HL-60 (cell line): ENCODE results near the gene SESN2.

ENCODE experiments used
- DNase-seq, 2 experiments: peaks; one replicate each; pipeline ENCODE4 v3.0.0-alpha.2; 2010 to 2020; ENCODE audit warnings: low read depth in 1 of 2, low spot score in 1 of 2
- H3K27ac ChIP-seq: fragments of 250-450 bp; sonication (Bioruptor Pico); replicated peaks from 2 replicates; pipeline ENCODE4 v1.5.1; 2020; ENCODE audit warnings: mild to moderate bottlenecking, moderate library complexity
- H3K27me3 ChIP-seq: fragments of 250-450 bp; sonication (Bioruptor Pico); 2 replicates; pipeline ENCODE4 v1.5.1; 2021; ENCODE audit warnings: mild to moderate bottlenecking, moderate library complexity; ENCODE audit not compliant: insufficient read depth, poor library complexity, severe bottlenecking
- H3K4me3 ChIP-seq: replicated peaks from 2 replicates; pipeline ENCODE4 v1.5.1; 2011; ENCODE audit warnings: mild to moderate bottlenecking, control low read depth, low read length; ENCODE audit not compliant: insufficient read depth
- GABPA ChIP-seq: IDR thresholded peaks from 2 replicates; pipeline ENCODE4 v1.6.1; 2012; ENCODE audit warnings: low read depth
- POLR2AphosphoS5 ChIP-seq: IDR thresholded peaks from 2 replicates; pipeline ENCODE4 v1.6.1; 2012; ENCODE audit warnings: low read depth
- SPI1 ChIP-seq: IDR thresholded peaks from 2 replicates; pipeline ENCODE4 v1.6.1; 2012; ENCODE audit warnings: low read depth, mild to moderate bottlenecking, borderline replicate concordance
- TF ChIP-seq, protein P1 (sequence below): IDR thresholded peaks from 2 replicates; pipeline ENCODE4 v1.6.1; 2012; ENCODE audit warnings: low read depth; ENCODE audit not compliant: insufficient replicate concordance
- TF ChIP-seq, protein P2 (sequence below): IDR thresholded peaks from one replicate; pipeline ENCODE4 v1.5.1; 2011; ENCODE audit warnings: low read length, control low read depth, inconsistent platforms; ENCODE audit not compliant: insufficient read depth

SESN2 gene

DNA sequence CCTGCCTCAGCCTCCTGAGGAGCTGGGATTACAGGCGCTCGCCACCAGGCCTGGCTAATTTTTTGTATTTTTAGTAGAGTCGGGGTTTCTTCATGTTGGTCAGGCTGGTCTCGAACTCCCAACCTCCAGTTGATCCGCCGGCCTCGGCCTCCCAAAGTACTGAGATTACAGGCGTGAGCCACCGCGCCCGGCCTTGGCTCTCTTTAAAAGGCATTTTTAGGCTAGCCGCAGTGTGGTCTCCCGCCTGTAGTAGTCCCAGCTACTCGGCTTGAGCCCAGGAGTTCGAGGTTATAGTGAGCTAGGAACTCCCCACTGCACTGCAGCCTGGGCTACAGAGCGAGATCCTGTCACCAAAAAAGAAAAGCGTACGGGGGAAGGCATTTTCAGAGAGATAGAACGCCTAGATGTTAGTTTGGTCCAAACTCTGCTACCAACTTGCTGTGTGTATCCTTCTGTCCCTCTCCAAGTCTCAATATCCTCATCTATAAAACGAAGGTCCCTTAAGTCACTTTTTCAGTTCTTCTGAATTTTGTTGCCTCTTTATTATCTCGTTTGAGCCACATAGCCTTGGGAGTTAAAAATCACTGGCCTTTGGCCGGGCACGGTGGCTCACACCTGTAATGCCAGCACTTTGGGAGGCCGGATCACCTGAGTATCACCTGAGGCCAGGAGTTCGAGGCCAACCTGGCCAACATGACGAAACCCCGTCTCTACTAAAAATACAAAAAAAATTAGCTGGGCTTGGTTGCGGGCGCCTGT, 70.3 kb downstream of the SESN2 start:
- TF ChIP-seq, protein P1, sequence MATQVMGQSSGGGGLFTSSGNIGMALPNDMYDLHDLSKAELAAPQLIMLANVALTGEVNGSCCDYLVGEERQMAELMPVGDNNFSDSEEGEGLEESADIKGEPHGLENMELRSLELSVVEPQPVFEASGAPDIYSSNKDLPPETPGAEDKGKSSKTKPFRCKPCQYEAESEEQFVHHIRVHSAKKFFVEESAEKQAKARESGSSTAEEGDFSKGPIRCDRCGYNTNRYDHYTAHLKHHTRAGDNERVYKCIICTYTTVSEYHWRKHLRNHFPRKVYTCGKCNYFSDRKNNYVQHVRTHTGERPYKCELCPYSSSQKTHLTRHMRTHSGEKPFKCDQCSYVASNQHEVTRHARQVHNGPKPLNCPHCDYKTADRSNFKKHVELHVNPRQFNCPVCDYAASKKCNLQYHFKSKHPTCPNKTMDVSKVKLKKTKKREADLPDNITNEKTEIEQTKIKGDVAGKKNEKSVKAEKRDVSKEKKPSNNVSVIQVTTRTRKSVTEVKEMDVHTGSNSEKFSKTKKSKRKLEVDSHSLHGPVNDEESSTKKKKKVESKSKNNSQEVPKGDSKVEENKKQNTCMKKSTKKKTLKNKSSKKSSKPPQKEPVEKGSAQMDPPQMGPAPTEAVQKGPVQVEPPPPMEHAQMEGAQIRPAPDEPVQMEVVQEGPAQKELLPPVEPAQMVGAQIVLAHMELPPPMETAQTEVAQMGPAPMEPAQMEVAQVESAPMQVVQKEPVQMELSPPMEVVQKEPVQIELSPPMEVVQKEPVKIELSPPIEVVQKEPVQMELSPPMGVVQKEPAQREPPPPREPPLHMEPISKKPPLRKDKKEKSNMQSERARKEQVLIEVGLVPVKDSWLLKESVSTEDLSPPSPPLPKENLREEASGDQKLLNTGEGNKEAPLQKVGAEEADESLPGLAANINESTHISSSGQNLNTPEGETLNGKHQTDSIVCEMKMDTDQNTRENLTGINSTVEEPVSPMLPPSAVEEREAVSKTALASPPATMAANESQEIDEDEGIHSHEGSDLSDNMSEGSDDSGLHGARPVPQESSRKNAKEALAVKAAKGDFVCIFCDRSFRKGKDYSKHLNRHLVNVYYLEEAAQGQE, result no peak
- TF ChIP-seq, protein P2, sequence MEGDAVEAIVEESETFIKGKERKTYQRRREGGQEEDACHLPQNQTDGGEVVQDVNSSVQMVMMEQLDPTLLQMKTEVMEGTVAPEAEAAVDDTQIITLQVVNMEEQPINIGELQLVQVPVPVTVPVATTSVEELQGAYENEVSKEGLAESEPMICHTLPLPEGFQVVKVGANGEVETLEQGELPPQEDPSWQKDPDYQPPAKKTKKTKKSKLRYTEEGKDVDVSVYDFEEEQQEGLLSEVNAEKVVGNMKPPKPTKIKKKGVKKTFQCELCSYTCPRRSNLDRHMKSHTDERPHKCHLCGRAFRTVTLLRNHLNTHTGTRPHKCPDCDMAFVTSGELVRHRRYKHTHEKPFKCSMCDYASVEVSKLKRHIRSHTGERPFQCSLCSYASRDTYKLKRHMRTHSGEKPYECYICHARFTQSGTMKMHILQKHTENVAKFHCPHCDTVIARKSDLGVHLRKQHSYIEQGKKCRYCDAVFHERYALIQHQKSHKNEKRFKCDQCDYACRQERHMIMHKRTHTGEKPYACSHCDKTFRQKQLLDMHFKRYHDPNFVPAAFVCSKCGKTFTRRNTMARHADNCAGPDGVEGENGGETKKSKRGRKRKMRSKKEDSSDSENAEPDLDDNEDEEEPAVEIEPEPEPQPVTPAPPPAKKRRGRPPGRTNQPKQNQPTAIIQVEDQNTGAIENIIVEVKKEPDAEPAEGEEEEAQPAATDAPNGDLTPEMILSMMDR, result no peak
- TF ChIP-seq GABPA, result no peak
- no peak for TF ChIP-seq SPI1
- no peak for TF ChIP-seq POLR2AphosphoS5
- Histone ChIP-seq H3K27me3 (no peaks in the 10 kb centered on the region), H3K4me3 (peak overlapping the region; percentile 46), H3K27ac (peak overlapping the region; percentile 89)
- peak in 1 of 2 experiments; percentile 50 for DNase-seq
